Endothelial cell of umbilical vein (primary cell): ENCODE data around the gene TRIP13.

Experiments
- EZH2 ChIP-seq: IDR thresholded peaks from 2 replicates; pipeline ENCODE4 v1.6.1; 2012; ENCODE audit warnings: borderline replicate concordance, low read depth, mild to moderate bottlenecking, moderate library complexity, low read length, inconsistent platforms; ENCODE audit not compliant: severe bottlenecking
- JUN ChIP-seq: IDR thresholded peaks from 2 replicates; pipeline ENCODE4 v1.6.1; 2011; ENCODE audit warnings: borderline replicate concordance, low read depth; ENCODE audit not compliant: insufficient read length, insufficient read depth
- POLR2A ChIP-seq: IDR thresholded peaks from 2 replicates; pipeline ENCODE4 v1.6.1; 2012; ENCODE audit warnings: low read depth, mild to moderate bottlenecking, control low read depth, low read length
- POLR2AphosphoS5 ChIP-seq: IDR thresholded peaks from 2 replicates; pipeline ENCODE4 v1.6.1; 2012; ENCODE audit warnings: low read depth, mild to moderate bottlenecking, control low read depth, low read length, moderate library complexity; ENCODE audit not compliant: insufficient read depth
- TF ChIP-seq, protein P1 (sequence below), 2 donors: IDR thresholded peaks; 1 replicate in 1 of 2; 2 replicates in 1 of 2; pipeline ENCODE4 v1.5.1; 2011; ENCODE audit warnings: low read length in 2 of 2, mild to moderate bottlenecking in 2 of 2, moderate library complexity in 2 of 2, control low read depth in 1 of 2, inconsistent platforms in 1 of 2, low read depth in 1 of 2; ENCODE audit not compliant: insufficient read depth in 1 of 2; ENCODE audit errors: extremely low read depth in 1 of 2

GRCh38 chr5:953535-954449, 61.1 kb downstream of the TRIP13 start:
- TF ChIP-seq POLR2AphosphoS5 = no peak
- TF ChIP-seq, protein P1, sequence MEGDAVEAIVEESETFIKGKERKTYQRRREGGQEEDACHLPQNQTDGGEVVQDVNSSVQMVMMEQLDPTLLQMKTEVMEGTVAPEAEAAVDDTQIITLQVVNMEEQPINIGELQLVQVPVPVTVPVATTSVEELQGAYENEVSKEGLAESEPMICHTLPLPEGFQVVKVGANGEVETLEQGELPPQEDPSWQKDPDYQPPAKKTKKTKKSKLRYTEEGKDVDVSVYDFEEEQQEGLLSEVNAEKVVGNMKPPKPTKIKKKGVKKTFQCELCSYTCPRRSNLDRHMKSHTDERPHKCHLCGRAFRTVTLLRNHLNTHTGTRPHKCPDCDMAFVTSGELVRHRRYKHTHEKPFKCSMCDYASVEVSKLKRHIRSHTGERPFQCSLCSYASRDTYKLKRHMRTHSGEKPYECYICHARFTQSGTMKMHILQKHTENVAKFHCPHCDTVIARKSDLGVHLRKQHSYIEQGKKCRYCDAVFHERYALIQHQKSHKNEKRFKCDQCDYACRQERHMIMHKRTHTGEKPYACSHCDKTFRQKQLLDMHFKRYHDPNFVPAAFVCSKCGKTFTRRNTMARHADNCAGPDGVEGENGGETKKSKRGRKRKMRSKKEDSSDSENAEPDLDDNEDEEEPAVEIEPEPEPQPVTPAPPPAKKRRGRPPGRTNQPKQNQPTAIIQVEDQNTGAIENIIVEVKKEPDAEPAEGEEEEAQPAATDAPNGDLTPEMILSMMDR (IDR thresholded peaks at IDR 0.05; ENCODE audit: extremely low read depth in 1 of 2, insufficient read depth in 1 of 2, low read depth in 1 of 2, low read length in 2 of 2) = no peak
- TF ChIP-seq POLR2A = no peak
- TF ChIP-seq EZH2 = no peak
- TF ChIP-seq JUN = no peak
